Gastrocnemius medialis (tissue), 4 donors: ENCODE measurements around the gene SAT1.

Source experiments
- CTCF ChIP-seq, 5 experiments: fragments of 450-650 bp in 3 of 5; fragments of 200-600 bp in 2 of 5; sonication (generic) in 2 of 5; IDR thresholded peaks in 4 of 5; conservative IDR thresholded peaks in 1 of 5; 1 replicate in 4 of 5; 2 replicates in 1 of 5; pipeline ENCODE4 v1.5.1; 2016 to 2019; ENCODE audit warnings: antibody characterized with exemption in 5 of 5, mild to moderate bottlenecking in 3 of 5, moderate library complexity in 3 of 5
- POLR2A ChIP-seq, 2 donors: fragments of 450-650 bp; IDR thresholded peaks; one replicate each; pipeline ENCODE4 v1.6.1; 2017; ENCODE audit warnings: antibody characterized with exemption in 2 of 2, mild to moderate bottlenecking in 2 of 2, moderate library complexity in 2 of 2

- no peak for TF ChIP-seq POLR2A (IDR thresholded peaks at IDR 0.05)
- TF ChIP-seq CTCF (IDR thresholded peaks at IDR 0.05 in 4 of 5, conservative IDR thresholded peaks at IDR 0.05 in 1 of 5), result no peak
Measured at GRCh38 chrX:23786268-23786815, 3.4 kb downstream of the SAT1 start.
